Measurements from ENCODE around the gene MRPL28.

Gene MRPL28

GRCh38 chr16:397135-397661 lies 26.9 kb upstream of the MRPL28 start, which contains the start of gene NME4:
TSS of gene NME4 (plus strand) at chr16:397199. CDS start at chr16:397223, 24 bp downstream.
- Histone ChIP-seq H3K27me3 (ENCODE audit: control insufficient read depth, insufficient read depth, low read length) (no peaks in the 10 kb centered on the region), H3K9me3 (ENCODE audit: control insufficient read depth, low read length) (no peaks in the 10 kb centered on the region), H3K4me1 (peaks cover 10% of the 10 kb centered on the region), H3K79me2 (peaks cover 2% of the 10 kb centered on the region), H3K9ac (no peak within 1 kb of the TSS), H3K27ac (peak within 1 kb of the TSS; percentile 90), H2AFZ (peak within 1 kb of the TSS; percentile 96), H3K4me3 (ENCODE audit: low read depth, low read length) (peak within 1 kb of the TSS; percentile 35), H3K4me2 (ENCODE audit: low read length) (peak within 1 kb of the TSS; percentile 75), H3K36me3 (ENCODE audit: control insufficient read depth, insufficient read depth, low read length) (no peaks in the 10 kb centered on the region)
- TF ChIP-seq CTCF (IDR thresholded peaks at IDR 0.05): no peak

GRCh38 chr16:396605-397004 lies 26.3 kb upstream of the MRPL28 start:
- peaks cover 2% of the 10 kb centered on the region for H3K79me2 ChIP-seq
- no peak for TF ChIP-seq CTCF (IDR thresholded peaks at IDR 0.05)
- peak overlapping the region; percentile 35 for H3K4me3 ChIP-seq (ENCODE audit: low read depth, low read length)
- no peaks in the 10 kb centered on the region for H3K36me3 ChIP-seq (ENCODE audit: control insufficient read depth, insufficient read depth, low read length)
- H3K27me3 ChIP-seq (ENCODE audit: control insufficient read depth, insufficient read depth, low read length): no peaks in the 10 kb centered on the region
- H3K4me2 ChIP-seq (ENCODE audit: low read length): peak overlapping the region; percentile 75
- no peak overlapping the region for H3K9ac ChIP-seq
- H3K4me1 ChIP-seq: peaks cover 10% of the 10 kb centered on the region
- no peaks in the 10 kb centered on the region for H3K9me3 ChIP-seq (ENCODE audit: control insufficient read depth, low read length)
- H3K27ac ChIP-seq: peak overlapping the region; percentile 90
- H2AFZ ChIP-seq: peak overlapping the region; percentile 96

GRCh38 chr16:396199-396598 lies 25.9 kb upstream of the MRPL28 start:
- Histone ChIP-seq H3K4me2 (ENCODE audit: low read length) (peak overlapping the region; percentile 75), H3K9me3 (ENCODE audit: control insufficient read depth, low read length) (no peaks in the 10 kb centered on the region), H3K27ac (peak overlapping the region; percentile 90), H3K36me3 (ENCODE audit: control insufficient read depth, insufficient read depth, low read length) (no peaks in the 10 kb centered on the region), H2AFZ (peak overlapping the region; percentile 96), H3K9ac (no peak overlapping the region), H3K79me2 (peaks cover 2% of the 10 kb centered on the region), H3K4me3 (ENCODE audit: low read depth, low read length) (peak overlapping the region; percentile 35), H3K27me3 (ENCODE audit: control insufficient read depth, insufficient read depth, low read length) (no peaks in the 10 kb centered on the region), H3K4me1 (peaks cover 10% of the 10 kb centered on the region)
- TF ChIP-seq CTCF (IDR thresholded peaks at IDR 0.05): no peak

- Histone ChIP-seq H3K4me2 (ENCODE audit: low read length) (no peak overlapping the region), H3K79me2 (no peaks in the 10 kb centered on the region), H3K9ac (no peak overlapping the region), H3K36me3 (ENCODE audit: control insufficient read depth, insufficient read depth, low read length) (no peaks in the 10 kb centered on the region), H2AFZ (no peak overlapping the region), H3K4me1 (peaks cover 7% of the 10 kb centered on the region), H3K4me3 (ENCODE audit: low read depth, low read length) (no peak overlapping the region), H3K27me3 (ENCODE audit: control insufficient read depth, insufficient read depth, low read length) (no peaks in the 10 kb centered on the region), H3K27ac (no peak overlapping the region), H3K9me3 (ENCODE audit: control insufficient read depth, low read length) (no peaks in the 10 kb centered on the region)
- TF ChIP-seq CTCF (IDR thresholded peaks at IDR 0.05): no peak
Measured at GRCh38 chr16:392450-393030, 22.2 kb upstream of the MRPL28 start.

- Histone ChIP-seq H3K9me3 (ENCODE audit: control insufficient read depth, low read length) (no peaks in the 10 kb centered on the region), H3K79me2 (no peaks in the 10 kb centered on the region), H3K4me1 (peaks cover 7% of the 10 kb centered on the region), H2AFZ (no peak overlapping the region), H3K27me3 (ENCODE audit: control insufficient read depth, insufficient read depth, low read length) (no peaks in the 10 kb centered on the region), H3K27ac (no peak overlapping the region), H3K4me2 (ENCODE audit: low read length) (no peak overlapping the region), H3K4me3 (ENCODE audit: low read depth, low read length) (no peak overlapping the region), H3K36me3 (ENCODE audit: control insufficient read depth, insufficient read depth, low read length) (no peaks in the 10 kb centered on the region), H3K9ac (no peak overlapping the region)
- peak; percentile 42 for TF ChIP-seq CTCF (IDR thresholded peaks at IDR 0.05)
Measured at GRCh38 chr16:391885-392335, 21.6 kb upstream of the MRPL28 start.
